HepG2 (cell line): ENCODE measurements around the gene IRF2. TPM values are rescaled to one million over a fixed set of nuclear protein-coding genes. Genes with fewer than 3 reads are reported as not detected.

Source experiments
- ATM ChIP-seq: fragments of 450-650 bp; IDR thresholded peaks from 2 replicates; pipeline ENCODE4 v1.7.1; 2017; ENCODE audit warnings: mild to moderate bottlenecking, borderline replicate concordance
- BRD4 ChIP-seq: sonication (generic); formaldehyde crosslinking; IDR thresholded peaks from 2 replicates; pipeline ENCODE4 v1.4.0; 2020; ENCODE audit warnings: missing genetic modification reagents
- CCDC6 ChIP-seq: sonication (generic); formaldehyde crosslinking; IDR thresholded peaks from 2 replicates; pipeline ENCODE4 v1.8.1; 2022; ENCODE audit warnings: mild to moderate bottlenecking, missing genetic modification reagents, moderate library complexity
- FLYWCH1 ChIP-seq: sonication (generic); formaldehyde crosslinking; IDR thresholded peaks from 2 replicates; pipeline ENCODE4 v1.8.1; 2023; ENCODE audit warnings: mild to moderate bottlenecking, missing genetic modification reagents
- FOXC1 ChIP-seq: sonication (generic); formaldehyde crosslinking; IDR thresholded peaks from 2 replicates; pipeline ENCODE4 v1.8.0; 2022; ENCODE audit warnings: mild to moderate bottlenecking, missing genetic modification reagents, borderline replicate concordance
- FOXM1 ChIP-seq: sonication (generic); formaldehyde crosslinking; IDR thresholded peaks from 2 replicates; pipeline ENCODE4 v1.5.0; 2020; ENCODE audit warnings: missing genetic modification reagents
- GATAD2A ChIP-seq: IDR thresholded peaks from 2 replicates; pipeline ENCODE4 v1.6.1; 2016
- GTF3A ChIP-seq: sonication (generic); formaldehyde crosslinking; conservative IDR thresholded peaks from 2 replicates; pipeline ENCODE4 v1.4.0; 2020; ENCODE audit warnings: mild to moderate bottlenecking, missing genetic modification reagents
- HNF4A ChIP-seq: sonication (generic); formaldehyde crosslinking; IDR thresholded peaks from 2 replicates; pipeline ENCODE4 v1.4.0; 2020; ENCODE audit warnings: missing genetic modification reagents
- IKZF1 ChIP-seq: fragments of 450-650 bp; IDR thresholded peaks from 2 replicates; pipeline ENCODE4 v1.7.1; 2016
- JARID2 ChIP-seq: sonication (generic); formaldehyde crosslinking; IDR thresholded peaks from 2 replicates; pipeline ENCODE4 v1.8.1; 2023; ENCODE audit warnings: missing genetic modification reagents, inconsistent platforms; ENCODE audit not compliant: insufficient replicate concordance
- KMT2A ChIP-seq: sonication (generic); formaldehyde crosslinking; IDR thresholded peaks from 2 replicates; pipeline ENCODE4 v1.4.0; 2020; ENCODE audit warnings: missing genetic modification reagents
- PAF1 ChIP-seq: IDR thresholded peaks from 2 replicates; pipeline ENCODE4 v1.6.1; 2016; ENCODE audit warnings: missing genetic modification reagents, missing compliant biosample characterization
- PCBP1 ChIP-seq: fragments of 200-400 bp; formaldehyde crosslinking; IDR thresholded peaks from 2 replicates; pipeline ENCODE4 v1.6.1; 2017; ENCODE audit warnings: mild to moderate bottlenecking, low read depth, low read length, borderline replicate concordance
- PITX1 ChIP-seq: sonication (generic); formaldehyde crosslinking; IDR thresholded peaks from 2 replicates; pipeline ENCODE4 v1.5.1; 2020; ENCODE audit warnings: mild to moderate bottlenecking, missing genetic modification reagents
- SMAD9 ChIP-seq: sonication (generic); formaldehyde crosslinking; IDR thresholded peaks from 2 replicates; pipeline ENCODE4 v1.5.1; 2020; ENCODE audit warnings: mild to moderate bottlenecking, missing genetic modification reagents
- SP2 ChIP-seq: sonication (generic); formaldehyde crosslinking; IDR thresholded peaks from 2 replicates; pipeline ENCODE4 v1.5.1; 2020; ENCODE audit warnings: mild to moderate bottlenecking, missing genetic modification reagents
- SRSF4 ChIP-seq: fragments of 200-400 bp; formaldehyde crosslinking; IDR thresholded peaks from one replicate; pipeline ENCODE4 v1.6.1; 2018; ENCODE audit warnings: mild to moderate bottlenecking, low read depth, low read length, moderate library complexity; ENCODE audit not compliant: poor library complexity, severe bottlenecking
- TEAD2 ChIP-seq: sonication (generic); formaldehyde crosslinking; IDR thresholded peaks from 2 replicates; pipeline ENCODE4 v1.9.0; 2021; ENCODE audit warnings: missing genetic modification reagents
- YY1 ChIP-seq: IDR thresholded peaks from 2 replicates; pipeline ENCODE4 v1.6.1; 2011; ENCODE audit warnings: low read length, low read depth, moderate library complexity, mild to moderate bottlenecking; ENCODE audit not compliant: insufficient read depth, insufficient replicate concordance
- ZBTB7B ChIP-seq: sonication (generic); formaldehyde crosslinking; IDR thresholded peaks from 2 replicates; pipeline ENCODE4 v1.4.0; 2020; ENCODE audit warnings: missing genetic modification reagents
- ZFP1 ChIP-seq: IDR thresholded peaks from 2 replicates; pipeline ENCODE4 v1.6.1; 2016
- ZNF10 ChIP-seq: sonication (generic); formaldehyde crosslinking; IDR thresholded peaks from 2 replicates; pipeline ENCODE4 v1.4.0; 2020; ENCODE audit warnings: mild to moderate bottlenecking, low read depth, missing genetic modification reagents, borderline replicate concordance
- ZNF101 ChIP-seq: sonication (generic); formaldehyde crosslinking; IDR thresholded peaks from 2 replicates; pipeline ENCODE4 v1.4.0; 2020; ENCODE audit warnings: mild to moderate bottlenecking, low read depth, missing genetic modification reagents, borderline replicate concordance
- ZNF543 ChIP-seq: sonication (generic); formaldehyde crosslinking; IDR thresholded peaks from 2 replicates; pipeline ENCODE4 v1.4.0; 2020; ENCODE audit warnings: mild to moderate bottlenecking, missing genetic modification reagents
- ZNF556 ChIP-seq: sonication (generic); formaldehyde crosslinking; IDR thresholded peaks from 2 replicates; pipeline ENCODE4 v1.4.0; 2020; ENCODE audit warnings: mild to moderate bottlenecking, missing genetic modification reagents, borderline replicate concordance
- ZNF557 ChIP-seq: sonication (generic); formaldehyde crosslinking; IDR thresholded peaks from 2 replicates; pipeline ENCODE4 v1.4.0; 2020; ENCODE audit warnings: missing genetic modification reagents
- ZNF598 ChIP-seq: sonication (generic); formaldehyde crosslinking; IDR thresholded peaks from 2 replicates; pipeline ENCODE4 v1.5.1; 2020; ENCODE audit warnings: mild to moderate bottlenecking, missing genetic modification reagents, borderline replicate concordance
- polyA plus RNA-seq, 8 experiments: library from polyadenylated mRNA; depleted of rRNA in 3 of 8; stranded (reverse) in 7 of 8; unstranded in 1 of 8; fragments of >200 nt; fragmentation: Illumina TruSeq in 4 of 8; extraction: Trizol in 4 of 8; gene quantifications; 2 replicates each; pipeline versions ENCODE4 v1.2.1 to v1.2.3, GENCODE V29; 2011 to 2016; ENCODE audit warnings: low read depth in 4 of 8, missing spikeins in 1 of 8, mixed read lengths in 1 of 8; ENCODE audit not compliant: insufficient read depth in 1 of 8
- total RNA-seq, 5 experiments: library from RNA; depleted of rRNA; stranded (reverse); fragments of >200 nt; fragmentation: Illumina TruSeq; extraction: Trizol; gene quantifications; 2 replicates each; pipeline ENCODE4 v1.2.3, GENCODE V29; 2016; ENCODE audit warnings: low read depth in 1 of 5
- TF ChIP-seq, protein P1 (sequence below): sonication (generic); formaldehyde crosslinking; IDR thresholded peaks from 2 replicates; pipeline ENCODE4 v1.4.0; 2020; ENCODE audit warnings: missing genetic modification reagents
- TF ChIP-seq, protein P2 (sequence below): fragments of 450-650 bp; IDR thresholded peaks from 2 replicates; pipeline ENCODE4 v1.6.1; 2017

Gene IRF2
- total and polyA plus RNA-seq, 2 of the 13 experiments (the other 11 are each of a cell fraction or from before 2014, with no cell fraction given) = 15.5 to 28.8 TPM

DNA sequence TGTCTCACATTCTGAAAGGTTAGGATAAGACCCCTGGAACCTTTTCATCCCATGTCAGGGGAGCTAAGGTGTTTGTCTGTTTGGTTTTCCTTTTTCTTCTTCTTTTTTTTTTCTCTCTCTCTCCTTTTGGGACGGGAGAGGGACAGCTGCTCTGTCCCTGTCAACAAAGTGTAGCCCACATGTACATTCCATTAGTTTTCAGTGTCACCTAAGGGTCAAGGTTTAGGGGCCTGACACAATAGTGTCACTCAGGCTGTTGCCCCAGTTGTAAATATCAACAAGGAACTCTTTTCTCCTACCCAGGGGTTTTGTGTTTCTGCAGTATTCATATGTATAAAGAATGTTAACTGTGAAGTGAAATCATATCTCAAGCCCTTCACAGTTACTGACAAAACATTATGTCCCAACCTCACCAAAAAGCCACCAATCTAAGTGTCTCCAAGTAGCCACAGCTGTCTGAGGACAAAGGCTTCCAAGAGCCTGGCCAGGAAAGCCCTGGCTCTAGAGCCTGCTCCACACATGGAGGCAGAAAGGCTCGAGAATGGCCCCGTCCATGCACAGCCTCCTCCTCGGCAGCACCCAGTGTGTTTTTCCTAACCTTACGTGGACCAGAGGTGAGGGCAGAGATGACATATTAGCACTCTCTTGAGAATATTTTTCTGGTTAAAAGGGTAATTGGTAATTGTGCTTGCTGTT lies 9.4 kb downstream of the IRF2 start (continued):
- no peak; the same call in 1 of the 2 replicates for TF ChIP-seq CCDC6
- TF ChIP-seq, protein P1, sequence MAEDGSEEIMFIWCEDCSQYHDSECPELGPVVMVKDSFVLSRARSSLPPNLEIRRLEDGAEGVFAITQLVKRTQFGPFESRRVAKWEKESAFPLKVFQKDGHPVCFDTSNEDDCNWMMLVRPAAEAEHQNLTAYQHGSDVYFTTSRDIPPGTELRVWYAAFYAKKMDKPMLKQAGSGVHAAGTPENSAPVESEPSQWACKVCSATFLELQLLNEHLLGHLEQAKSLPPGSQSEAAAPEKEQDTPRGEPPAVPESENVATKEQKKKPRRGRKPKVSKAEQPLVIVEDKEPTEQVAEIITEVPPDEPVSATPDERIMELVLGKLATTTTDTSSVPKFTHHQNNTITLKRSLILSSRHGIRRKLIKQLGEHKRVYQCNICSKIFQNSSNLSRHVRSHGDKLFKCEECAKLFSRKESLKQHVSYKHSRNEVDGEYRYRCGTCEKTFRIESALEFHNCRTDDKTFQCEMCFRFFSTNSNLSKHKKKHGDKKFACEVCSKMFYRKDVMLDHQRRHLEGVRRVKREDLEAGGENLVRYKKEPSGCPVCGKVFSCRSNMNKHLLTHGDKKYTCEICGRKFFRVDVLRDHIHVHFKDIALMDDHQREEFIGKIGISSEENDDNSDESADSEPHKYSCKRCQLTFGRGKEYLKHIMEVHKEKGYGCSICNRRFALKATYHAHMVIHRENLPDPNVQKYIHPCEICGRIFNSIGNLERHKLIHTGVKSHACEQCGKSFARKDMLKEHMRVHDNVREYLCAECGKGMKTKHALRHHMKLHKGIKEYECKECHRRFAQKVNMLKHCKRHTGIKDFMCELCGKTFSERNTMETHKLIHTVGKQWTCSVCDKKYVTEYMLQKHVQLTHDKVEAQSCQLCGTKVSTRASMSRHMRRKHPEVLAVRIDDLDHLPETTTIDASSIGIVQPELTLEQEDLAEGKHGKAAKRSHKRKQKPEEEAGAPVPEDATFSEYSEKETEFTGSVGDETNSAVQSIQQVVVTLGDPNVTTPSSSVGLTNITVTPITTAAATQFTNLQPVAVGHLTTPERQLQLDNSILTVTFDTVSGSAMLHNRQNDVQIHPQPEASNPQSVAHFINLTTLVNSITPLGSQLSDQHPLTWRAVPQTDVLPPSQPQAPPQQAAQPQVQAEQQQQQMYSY (CRISPR knock-in tag) = no peak
- 0 out of 2 replicates have a peak, but pooled peaks have one; percentile 36 for TF ChIP-seq KMT2A (CRISPR knock-in tag)
- no peak for TF ChIP-seq GTF3A (CRISPR knock-in tag)
- TF ChIP-seq HNF4A (CRISPR knock-in tag) = peak; percentile 69
- TF ChIP-seq SRSF4 = no peak
- no peak for TF ChIP-seq FLYWCH1 (CRISPR knock-in tag)
- TF ChIP-seq ZNF101 = no peak
- no peak for TF ChIP-seq ZNF557
- no peak for TF ChIP-seq ZNF556
- TF ChIP-seq FOXC1 (CRISPR knock-in tag) = no peak
- no peak for TF ChIP-seq IKZF1
- no peak for TF ChIP-seq TEAD2 (CRISPR knock-in tag)
- TF ChIP-seq PITX1 = 0 out of 2 replicates have a peak, but pooled peaks have one; percentile 37
- TF ChIP-seq ZFP1 (CRISPR knock-in tag) = 0 out of 2 replicates have a peak, but pooled peaks have one; percentile 33
- no peak for TF ChIP-seq JARID2
- TF ChIP-seq, protein P2, sequence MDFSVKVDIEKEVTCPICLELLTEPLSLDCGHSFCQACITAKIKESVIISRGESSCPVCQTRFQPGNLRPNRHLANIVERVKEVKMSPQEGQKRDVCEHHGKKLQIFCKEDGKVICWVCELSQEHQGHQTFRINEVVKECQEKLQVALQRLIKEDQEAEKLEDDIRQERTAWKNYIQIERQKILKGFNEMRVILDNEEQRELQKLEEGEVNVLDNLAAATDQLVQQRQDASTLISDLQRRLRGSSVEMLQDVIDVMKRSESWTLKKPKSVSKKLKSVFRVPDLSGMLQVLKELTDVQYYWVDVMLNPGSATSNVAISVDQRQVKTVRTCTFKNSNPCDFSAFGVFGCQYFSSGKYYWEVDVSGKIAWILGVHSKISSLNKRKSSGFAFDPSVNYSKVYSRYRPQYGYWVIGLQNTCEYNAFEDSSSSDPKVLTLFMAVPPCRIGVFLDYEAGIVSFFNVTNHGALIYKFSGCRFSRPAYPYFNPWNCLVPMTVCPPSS = no peak
- no peak for TF ChIP-seq BRD4
- TF ChIP-seq ZNF543 = no peak
- TF ChIP-seq SP2 (CRISPR knock-in tag) = no peak
- TF ChIP-seq PCBP1 = no peak
- no peak for TF ChIP-seq PAF1 (CRISPR knock-in tag)
- TF ChIP-seq FOXM1 = no peak
- TF ChIP-seq YY1 = no peak
- TF ChIP-seq GATAD2A (CRISPR knock-in tag) = peak; percentile 86
- TF ChIP-seq ZNF598 = no peak
- no peak for TF ChIP-seq ATM
- no peak for TF ChIP-seq ZNF10 (CRISPR knock-in tag)
- TF ChIP-seq ZBTB7B (CRISPR knock-in tag) = peak; percentile 66; the same call in 1 of the 2 replicates
- no peak for TF ChIP-seq SMAD9
